Stimulated activated CD8-positive, alpha-beta memory T cell treated with anti-CD3 and anti-CD28 coated beads, Interleukin-15, amount 100 ng/mL, for 48 hours (primary cell): ENCODE measurements around the gene TMUB2.

ENCODE experiments used
- DNase-seq, 2 donors: peaks; one replicate each; pipeline ENCODE4 v3.0.0-alpha.2; 2020; ENCODE audit warnings: low read depth in 2 of 2

Gene TMUB2

DNA sequence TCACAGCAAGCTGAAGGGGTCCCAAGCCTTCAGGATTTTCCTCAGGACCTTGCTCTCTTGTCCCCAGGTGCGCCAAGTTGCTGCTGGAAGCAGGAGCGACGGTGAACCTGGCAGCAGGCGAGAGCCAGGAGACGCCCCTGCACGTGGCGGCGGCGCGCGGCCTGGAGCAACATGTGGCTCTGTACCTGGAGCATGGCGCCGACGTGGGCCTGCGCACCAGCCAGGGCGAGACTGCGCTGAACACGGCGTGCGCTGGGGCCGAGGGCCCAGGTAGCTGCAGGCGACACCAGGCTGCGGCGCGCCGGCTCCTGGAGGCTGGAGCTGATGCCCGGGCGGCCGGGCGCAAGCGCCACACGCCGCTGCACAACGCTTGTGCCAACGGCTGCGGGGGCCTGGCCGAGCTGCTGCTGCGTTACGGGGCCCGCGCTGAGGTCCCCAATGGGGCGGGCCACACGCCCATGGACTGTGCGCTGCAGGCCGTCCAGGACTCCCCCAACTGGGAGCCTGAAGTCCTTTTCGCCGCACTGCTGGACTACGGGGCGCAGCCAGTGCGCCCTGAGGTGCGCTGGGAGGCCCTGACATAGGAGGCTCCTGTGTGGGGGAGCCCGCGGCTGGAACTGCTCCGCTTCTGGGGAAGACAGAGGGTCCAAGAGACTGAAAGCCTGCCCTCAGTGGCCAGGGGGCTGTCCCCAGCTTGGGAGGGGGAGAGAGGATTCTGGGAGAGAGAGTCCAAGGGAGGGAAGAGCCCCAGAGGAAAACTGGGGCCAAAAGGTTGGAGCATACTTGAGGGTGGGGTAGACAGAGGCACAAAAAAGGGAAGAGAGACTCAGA is 9.9 kb upstream of the TMUB2 start:
- no peak for DNase-seq

DNA sequence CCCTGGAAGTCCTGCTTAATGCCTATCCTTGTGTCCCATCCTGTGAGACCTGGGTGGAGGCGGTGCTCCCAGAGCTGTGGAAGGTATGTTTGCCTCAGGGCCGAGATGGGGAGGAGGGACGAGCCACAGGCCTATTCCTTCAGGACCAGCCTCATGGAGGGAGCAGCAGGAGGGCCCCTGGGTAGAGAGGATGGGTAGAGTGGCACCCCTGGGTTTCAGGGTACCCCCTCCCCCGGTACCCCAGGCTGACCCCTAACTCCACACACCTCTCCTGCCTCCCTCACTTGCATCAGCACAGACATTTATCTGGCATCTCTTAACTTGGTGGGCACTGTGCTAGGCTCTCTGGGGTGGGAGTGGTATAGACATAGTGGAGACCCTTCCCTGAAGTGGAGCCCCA is 9.1 kb upstream of the TMUB2 start:
- no peak for DNase-seq

DNA sequence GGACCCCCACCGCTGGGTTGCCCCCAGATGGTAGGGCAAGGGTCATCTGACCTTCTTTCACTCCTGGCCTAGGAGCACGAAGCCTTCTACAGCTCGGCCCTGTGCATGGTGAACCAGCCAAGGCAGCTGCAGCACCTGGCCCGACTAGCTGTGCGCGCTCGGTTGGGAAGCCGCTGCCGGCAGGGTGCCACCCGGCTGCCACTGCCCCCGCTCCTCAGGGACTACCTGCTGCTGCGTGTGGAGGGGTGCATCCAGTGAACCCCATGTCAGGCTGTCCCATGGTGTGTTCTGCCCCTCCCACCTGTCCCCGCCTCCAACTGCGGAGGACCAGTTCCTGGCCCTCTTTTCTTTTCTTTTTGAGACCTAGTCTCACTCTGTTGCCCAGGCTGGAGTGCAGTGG is 8.6 kb upstream of the TMUB2 start:
- DNase-seq, result no peak

DNA sequence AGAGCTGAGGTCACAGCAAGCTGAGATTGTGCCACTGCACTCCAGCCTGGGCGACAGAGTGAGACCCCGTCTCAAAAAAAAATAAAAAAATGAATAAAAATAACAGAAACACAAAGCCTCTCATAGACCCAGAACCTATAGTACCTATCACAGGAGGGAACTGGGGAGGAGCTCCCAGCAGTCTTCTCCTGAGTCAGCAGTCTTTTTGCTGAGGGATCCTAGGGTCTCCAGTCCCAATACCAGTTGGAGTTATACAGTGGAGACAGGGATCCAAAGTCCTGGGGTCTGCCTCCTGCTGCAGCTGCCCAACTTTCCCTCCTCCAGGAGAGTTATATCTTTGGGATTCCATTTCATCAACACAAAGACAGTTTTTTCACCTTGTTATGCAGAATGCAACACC is 3.7 kb upstream of the TMUB2 start:
- no peak for DNase-seq

DNA sequence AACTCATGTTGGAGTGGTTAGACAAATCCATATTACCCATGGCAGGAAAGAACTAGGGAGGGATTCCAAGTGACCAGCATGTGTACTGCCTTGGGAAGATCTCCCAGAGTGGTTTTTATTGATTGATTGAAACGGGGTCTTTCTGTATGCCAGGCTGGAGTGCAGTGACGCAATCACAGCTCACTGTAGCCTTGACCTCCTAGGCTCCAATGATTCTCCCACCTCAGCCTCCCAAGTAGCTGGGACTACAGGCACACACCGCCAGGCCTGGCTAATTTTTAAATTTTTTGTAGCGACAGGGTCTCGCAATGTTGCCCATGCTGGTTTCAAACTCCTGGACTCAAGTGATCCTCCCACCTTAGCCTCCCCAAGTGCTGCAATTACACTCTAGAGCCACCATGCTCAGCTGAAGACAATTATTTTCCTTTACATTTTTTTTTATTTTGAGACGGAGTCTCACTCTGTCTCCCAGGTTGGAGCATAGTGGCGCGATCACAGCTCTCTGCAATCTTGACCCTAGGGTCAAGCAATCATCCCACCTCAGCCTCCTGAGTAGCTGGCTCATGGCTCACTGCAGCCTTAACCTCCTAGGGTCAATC is 2.5 kb upstream of the TMUB2 start:
- DNase-seq, result no peak

DNA sequence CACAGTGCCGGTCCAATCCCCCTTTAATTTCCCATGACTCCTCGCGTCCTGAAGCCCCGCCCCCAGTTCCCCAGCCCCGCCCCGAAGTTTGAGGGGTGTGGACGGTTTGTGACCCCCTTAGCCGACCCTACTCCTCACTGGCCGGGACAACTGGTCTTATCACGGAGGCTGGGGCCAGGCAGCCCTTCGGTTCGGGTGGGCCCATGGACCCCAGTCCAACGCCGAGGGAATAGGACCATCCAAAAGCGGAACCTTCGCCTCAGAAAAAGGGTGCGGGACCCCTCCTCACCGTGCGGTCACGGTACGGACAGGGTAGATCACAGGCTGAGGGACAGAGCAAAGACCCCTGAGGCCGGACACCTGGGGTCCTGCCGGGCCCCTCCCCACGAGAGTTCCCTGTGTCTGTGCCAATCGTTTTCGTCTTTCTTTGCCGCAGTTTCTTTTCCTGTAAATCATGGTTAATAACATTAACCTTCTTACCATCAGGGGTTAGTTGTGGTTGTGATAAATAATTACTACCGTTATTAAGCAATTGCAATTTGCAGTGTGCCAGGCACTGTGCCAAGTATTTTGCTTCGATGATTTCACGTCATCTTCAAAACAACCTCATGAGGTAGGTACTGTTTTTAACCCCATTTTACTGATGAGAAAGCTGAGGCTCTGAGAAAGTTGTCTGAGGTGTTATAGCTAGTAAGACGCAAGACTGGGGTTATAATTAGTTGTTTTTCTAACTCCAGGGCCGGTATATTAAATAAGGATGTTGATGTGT is 543 bp downstream of the TMUB2 start:
- peak in 1 of 2 donors; percentile 48 for DNase-seq

DNA sequence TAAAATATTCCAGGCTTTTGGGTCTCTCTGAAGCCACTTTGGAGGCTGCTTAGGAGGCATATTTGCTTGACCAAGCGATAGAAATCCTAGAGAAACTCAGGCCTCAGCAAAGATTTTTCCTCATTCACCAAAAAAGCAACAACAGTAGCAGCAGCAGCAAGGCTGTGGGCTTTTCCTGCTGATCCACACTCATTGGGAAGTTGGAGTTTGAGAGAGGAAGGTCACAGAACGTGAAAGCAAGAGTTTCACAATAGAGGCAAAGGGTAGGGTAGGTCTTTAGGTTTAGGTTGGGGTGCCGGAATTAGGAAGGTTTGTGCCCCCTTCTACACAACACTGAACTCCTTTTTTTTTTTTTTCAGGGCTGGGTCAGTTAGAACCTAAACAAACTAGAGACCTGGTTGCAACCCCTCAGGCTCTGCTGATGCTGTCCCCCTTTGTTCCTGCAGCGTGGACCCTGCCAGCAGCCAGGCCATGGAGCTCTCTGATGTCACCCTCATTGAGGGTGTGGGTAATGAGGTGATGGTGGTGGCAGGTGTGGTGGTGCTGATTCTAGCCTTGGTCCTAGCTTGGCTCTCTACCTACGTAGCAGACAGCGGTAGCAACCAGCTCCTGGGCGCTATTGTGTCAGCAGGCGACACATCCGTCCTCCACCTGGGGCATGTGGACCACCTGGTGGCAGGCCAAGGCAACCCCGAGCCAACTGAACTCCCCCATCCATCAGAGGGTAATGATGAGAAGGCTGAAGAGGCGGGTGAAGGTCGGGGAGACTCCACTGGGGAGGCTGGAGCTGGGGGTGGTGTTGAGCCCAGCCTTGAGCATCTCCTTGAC is 2.0 kb downstream of the TMUB2 start:
- no peak for DNase-seq

DNA sequence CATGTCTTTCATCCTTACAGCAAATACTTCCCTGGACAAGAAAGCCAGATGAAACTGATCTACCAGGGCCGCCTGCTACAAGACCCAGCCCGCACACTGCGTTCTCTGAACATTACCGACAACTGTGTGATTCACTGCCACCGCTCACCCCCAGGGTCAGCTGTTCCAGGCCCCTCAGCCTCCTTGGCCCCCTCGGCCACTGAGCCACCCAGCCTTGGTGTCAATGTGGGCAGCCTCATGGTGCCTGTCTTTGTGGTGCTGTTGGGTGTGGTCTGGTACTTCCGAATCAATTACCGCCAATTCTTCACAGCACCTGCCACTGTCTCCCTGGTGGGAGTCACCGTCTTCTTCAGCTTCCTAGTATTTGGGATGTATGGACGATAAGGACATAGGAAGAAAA is 3.7 kb downstream of the TMUB2 start:
- DNase-seq, result no peak

DNA sequence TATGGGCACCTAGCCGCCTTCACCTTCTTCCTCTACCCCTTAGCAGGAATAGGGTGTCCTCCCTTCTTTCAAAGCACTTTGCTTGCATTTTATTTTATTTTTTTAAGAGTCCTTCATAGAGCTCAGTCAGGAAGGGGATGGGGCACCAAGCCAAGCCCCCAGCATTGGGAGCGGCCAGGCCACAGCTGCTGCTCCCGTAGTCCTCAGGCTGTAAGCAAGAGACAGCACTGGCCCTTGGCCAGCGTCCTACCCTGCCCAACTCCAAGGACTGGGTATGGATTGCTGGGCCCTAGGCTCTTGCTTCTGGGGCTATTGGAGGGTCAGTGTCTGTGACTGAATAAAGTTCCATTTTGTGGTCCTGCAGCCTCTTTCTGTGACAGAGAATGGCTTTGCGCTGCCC is 4.6 kb downstream of the TMUB2 start:
- no peak for DNase-seq

DNA sequence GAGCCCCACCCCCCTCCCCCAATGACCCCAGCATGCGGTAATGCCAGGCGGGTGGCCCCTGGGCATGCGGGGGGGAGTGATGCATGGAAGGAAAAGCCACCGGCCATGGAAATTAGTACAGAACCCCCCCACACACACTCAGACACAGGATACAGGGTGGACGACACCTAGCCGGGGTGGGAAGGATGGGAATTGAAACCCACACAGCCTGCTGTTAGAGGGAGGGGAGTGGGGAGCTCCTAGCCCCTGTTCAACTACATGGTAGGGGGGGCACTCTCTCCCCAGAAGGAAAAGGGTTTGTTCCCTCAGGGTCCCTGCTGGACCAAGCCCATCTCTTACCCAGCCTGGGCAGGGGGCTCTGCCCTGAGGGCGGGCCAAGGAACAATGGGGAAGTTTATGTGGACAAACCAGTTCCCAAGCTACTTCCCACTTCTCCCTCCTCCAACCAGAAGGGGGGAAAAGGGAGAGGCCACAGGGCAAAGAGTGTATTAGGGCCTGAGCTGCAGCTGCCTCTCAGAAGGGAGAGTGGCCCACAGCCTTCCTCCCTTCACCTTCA is 5.2 kb downstream of the TMUB2 start:
- no peak for DNase-seq

DNA sequence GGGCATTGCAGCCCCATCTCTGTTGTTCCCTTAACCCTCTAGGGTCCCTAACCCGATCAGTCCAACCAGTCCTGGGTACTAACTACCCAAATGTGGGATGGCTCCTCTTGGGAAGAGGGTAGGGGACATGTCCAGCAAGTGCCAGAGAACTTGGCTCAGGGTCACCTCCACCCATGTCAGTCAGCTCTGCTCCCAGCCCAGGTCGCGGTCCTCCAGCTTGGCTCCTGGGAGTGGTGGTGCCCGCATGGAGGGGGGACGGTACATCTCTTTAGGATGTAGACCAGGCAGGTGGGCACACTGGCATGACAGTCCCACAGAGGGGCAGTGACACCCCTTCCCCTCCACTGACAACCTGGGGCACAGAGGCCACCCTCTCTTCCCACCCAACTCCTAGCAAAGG is 6.0 kb downstream of the TMUB2 start:
- DNase-seq, result no peak

DNA sequence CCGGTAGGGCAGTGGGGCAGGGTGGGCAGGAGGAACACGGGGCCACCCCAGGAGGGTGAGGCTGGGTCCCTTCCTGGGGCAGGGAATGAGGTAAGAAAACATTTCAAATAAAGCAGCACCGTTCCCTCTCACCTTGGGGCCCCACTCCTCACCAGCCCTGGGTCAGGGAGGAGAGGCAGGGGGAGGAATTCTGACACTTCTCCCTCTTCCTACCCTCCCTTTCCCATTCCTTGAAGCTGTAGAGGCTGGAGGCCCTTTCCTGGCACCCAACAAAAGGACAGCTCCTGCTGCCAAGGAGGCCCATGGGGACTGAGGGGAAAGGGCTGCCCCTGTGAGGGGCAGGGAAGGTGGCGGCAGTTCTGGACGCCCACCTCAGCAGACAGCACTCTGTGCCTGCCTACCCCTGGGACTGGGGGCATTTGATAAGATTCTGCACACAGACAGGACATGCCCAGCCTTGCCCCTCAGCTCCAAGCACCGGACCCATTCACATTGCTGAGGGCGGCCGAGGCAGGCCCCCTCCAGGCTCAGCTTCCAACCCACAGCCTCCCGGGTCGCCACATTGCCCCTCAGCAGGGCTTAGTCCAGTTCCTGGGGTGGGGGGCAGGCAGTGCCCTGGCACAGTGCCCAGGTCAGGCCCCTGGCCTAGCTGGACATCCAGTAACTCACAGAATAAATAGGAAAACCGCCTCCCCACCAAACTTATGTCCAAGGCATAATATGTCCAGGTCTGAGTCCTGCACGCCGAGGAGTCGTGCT is 6.7 kb downstream of the TMUB2 start:
- DNase-seq, result no peak

DNA sequence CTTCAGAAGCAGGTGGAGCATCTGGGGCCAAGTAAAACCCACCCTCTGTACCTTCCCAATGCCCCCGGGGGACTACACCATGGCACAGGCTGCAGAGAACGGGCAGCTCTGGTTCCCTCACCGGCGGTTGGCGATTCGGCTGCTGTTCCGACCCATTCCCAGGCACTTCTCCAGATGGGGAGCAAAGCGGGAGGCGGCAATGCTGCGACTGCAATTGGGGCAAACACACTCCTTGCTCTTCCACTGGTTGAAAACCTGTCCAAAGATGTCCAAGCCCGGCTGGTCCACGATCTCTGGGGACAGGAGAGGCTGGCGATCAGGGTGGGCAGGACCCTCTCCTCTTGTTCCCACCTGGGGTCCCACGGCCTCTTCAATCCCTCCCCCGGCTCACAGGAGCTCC is 10.3 kb downstream of the TMUB2 start:
- no peak for DNase-seq

DNA sequence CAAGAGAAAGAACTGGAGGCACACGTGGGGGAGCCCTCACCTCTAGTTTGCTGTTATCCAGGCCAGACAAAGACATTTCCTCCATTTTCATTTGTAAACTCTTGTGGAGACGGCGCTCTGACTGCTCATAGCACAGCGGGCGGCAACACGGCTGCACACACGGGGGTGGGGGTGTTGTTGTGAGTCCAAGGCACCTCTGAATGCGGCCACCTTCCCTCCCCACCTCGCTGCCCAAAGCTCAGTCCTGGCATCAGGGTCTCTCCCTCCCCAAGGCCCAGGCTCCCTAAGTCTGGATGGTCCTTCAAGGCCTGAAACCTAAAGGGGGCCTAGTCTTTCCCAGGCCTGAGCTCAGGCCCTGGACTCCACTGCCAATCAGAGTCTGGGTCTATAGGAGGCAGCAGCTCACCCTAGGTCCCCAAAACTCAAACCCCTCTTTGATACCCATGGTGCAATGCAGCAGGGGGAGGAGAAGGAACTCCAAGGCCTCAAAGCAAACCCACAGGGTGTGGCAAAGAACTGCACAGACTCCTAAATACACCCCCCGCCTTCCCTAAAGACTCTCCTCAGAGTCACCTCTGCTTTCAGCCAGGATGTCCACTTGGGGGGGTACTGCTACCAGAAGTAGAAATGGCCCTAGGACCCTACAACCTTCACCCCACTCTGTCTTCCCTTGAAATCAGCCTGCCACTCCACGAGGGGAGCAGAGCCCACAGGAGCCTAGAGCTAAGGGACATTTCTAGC is 11.4 kb downstream of the TMUB2 start:
- DNase-seq, result no peak

DNA sequence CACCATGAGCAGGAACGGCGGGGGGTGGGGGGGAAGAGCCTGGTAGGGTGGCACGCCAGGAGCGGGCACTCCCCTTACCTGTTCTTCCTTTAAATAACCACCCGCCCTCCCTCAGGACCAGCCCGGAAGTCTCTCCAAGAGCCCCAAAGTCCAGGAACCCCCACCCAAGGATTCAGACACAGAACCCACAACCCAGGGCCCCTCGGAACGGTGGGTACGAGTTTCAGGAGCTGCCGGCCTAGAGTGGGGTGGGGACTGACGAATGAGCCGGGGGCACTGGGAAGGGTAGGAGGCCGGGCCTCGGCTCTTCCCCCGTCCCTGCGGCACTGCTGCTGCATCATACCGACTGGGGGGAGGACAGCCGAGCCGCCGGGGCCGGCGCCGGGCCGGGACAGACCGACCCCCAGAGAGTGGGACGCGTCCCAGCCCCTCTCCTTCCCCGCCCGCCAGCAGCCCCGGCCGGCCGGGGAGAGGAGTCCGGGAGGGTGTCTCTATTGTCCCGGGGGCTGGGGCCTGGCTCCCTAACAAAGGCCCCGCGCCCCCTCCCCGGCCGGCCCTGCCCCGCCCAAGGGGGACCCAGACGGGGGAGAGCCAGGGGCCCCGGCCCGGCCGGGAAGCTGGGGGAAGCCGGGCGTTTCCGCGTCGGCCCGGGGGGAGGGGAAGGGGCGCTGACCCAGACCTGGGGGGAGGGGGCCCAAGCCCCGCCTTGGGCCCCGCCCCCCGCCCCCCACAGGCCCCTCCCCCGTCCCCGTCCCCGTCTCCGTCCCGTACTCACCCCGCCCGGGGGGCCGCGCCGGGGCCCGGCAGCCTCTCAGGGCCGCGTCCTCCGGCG is 12.2 kb downstream of the TMUB2 start:
- no peak for DNase-seq

DNA sequence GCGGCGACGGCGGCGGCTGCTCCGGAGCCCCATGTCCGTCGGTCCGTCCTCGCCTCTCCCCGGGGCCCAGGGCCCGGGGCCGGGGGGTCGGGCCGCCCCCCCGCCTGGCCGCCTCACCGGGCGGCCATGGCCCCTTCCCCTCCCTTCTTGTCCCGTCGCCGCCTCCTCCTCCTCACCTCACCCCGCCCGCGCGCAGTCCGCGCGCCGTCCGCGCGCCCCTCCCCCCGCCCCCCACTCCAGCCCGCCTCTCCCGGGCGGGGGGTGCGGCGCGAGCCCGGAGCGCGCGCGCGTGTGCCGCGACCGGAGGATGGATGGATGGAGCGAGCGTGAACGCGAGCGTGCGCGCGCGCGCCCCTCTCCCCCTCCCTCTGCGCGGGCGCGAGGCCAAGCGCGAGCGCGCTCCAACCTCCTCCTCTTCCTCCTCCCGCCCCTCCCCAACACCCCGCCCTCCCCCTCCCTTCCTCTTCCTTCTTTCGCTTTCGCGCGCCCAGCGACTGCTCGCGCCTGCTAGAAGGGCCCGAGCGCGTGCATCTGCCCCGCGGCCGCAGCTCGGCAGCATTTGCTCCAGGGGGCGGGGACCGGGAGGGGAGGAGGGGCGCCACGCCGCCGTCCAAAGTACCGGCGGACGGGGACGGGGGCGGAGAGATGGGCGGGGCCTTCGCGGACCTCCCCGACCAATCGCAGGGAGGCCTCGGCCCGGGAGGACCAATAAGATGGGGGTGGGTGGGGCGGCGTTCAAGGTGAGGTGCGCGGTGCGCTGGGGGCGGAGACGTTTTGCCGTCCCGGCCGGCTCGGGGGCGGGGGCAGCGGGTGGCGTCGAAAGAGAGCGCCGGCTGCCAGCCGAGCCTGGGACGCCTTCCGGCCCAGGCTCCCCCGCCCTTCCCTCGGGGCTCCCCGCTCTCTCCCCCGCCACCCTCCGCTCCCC is 13.0 kb downstream of the TMUB2 start, which contains the start of gene ATXN7L3:
Gene ATXN7L3, minus strand, starts transcription at position 332 of the 925 bp plus-strand sequence. CDS start 1,814 bp downstream, outside the sequence.
- DNase-seq, result peak; percentile 100

DNA sequence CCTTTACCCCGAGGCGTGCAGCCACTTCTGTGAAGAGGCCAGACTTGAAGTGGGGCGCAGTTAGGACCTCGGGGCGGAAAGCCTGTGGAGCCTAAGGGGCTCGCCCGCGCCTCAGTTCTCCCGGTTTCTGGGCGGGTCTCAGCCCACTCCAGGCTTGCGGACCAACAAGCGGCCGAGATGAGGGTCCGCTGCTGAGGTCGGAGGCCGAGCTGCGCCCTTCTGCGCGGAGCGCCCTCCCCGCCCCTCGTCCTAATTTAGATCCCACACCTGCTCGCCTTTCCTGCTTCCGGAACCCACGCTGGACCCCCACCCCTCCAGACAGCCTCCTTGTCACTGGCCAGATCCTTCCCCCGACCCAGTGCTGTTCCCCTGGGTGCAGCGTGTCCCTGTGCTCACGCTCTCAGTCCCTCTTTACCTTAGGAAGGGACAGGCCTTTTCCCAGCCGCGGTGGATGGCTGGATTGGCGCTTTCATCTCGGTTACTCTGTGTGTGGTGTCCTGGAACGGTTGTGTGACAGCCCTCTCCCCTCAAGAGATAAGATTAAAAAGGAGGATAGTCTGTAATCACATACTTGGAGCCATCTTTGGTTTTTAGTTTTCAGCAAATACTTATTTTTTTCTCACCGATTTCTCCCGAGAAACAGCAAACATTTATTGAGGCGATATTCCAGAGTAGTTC is 13.8 kb downstream of the TMUB2 start:
- DNase-seq, result no peak
